ENCODE data around the gene INPP5A.

INPP5A gene

DNA sequence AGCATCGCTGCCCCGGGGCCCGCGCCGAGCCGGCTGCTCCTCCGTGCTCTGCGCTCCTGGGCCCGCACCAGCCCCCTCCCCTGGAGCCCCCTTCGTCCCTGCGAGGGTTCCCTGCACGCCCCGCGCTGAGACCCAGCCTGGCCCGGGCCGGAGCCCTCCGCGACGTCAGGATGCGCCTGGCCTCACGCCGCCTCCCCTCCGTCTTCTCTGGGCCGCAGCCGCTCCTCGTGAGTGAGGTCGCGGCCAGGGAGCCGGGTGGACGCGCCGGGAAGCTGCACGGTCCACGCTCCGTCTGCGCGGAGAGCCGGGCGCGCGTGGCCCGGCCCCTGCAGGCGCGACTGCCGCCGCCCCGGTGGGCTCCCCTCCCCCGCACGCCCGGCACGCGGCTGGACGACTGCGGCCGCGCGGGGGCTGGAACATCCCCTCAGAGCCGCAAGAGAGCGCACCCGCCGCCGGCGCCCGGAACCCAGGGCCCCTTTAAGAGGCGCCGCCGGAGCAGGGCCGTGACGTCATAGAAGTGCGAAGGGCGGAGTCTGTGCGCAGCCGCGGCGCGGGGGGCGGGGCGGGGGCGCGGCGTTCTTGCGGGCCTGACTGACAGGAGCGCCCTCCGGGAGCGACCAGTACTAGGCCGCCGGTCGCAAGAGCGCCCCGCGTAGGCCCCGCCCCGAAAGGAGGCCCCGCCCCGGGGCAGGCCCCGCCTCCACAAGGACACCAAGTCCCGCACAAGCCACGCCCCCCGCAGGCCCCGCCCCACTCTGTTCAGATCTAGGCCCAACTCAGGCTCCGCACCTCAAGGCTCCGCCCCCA lies 507 bp upstream of the INPP5A start:
- ATAC-seq, result peak; percentile 87 to 88

DNA sequence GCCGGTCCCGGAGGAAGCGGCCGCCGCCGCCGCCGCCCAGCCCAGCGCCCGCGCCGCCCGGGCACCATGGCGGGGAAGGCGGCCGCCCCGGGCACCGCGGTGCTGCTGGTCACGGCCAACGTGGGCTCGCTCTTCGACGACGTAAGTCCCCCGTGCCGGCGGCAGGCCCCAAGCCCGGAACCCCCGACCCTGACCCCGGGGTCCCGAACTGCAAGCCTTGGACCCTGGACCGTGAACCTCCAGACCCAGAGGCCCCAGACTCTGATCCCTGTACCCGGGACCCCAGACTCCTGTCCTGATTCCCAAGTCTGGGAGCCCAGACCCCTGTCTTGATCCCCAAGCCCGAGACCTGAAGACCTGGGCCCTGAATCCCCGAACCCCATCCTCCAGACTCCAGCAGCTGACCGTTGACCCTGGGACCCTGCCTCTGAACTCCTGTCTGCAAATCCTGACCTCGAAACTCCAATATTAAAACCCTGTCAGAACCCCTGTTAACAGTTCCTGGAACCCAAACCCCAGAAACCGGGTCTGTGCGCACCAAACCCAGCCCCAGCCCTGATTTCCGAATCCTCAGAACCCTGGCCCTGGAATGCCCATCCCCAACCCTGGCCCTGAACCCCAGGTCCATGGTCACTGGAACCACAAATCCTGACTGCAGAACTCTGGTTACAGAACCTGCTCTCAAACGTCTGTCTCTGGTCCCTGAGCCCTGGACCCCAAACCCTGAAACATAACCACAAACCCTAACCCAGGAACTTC lies 623 bp downstream of the INPP5A start:
- ATAC-seq, result no peak

DNA sequence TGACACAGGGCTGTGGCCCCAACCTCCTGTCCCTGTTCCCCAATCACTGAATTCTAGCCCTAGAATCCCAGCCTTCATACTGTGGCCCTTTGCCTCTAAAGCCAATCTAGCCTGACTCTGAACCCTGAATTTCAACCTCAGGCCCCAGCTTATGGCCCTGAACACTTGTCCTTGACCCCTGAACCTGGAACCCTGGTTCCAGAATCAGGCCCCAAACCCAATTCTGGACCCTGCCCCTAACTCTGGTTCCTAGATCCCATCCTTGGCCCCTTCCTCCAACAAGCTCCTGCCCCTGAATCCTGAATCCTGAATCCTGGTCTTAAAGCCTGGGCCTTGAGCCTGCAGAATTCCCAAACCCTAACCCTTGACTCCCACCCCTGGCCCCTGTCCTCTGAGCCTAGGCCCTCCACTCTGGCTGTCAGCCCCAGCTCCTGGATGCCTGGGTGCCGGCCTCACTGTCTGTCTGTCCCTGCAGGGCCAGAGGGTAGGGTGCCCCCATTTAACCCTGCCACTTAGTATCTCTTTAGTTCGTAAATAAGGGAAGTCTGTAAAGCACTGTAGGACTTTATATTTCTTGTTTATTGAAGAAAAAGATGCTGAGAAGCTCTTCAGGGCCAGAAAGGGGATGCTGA lies 1.3 kb downstream of the INPP5A start:
- ATAC-seq, result no peak

DNA sequence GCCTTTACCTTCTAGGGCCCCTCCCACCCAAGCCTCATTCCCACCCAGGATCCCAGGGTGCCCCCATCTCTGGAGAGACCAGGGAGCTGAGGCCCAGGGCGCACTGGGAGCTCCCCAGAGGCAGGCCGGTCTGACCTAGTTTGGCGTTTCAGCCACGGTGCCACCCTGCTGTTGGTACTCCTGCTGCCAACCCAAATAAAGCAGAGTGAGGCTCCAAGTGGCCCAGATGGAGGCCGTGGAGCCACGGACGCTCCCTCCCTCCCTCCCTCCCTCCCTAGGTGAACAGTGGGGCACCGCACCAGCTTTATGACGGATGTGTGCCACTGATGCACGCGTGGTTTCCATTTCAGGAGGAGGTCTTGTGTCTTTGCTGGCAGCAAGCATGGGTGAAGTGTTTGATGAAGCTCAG lies 1.8 kb downstream of the INPP5A start:
- no peak for ATAC-seq

DNA sequence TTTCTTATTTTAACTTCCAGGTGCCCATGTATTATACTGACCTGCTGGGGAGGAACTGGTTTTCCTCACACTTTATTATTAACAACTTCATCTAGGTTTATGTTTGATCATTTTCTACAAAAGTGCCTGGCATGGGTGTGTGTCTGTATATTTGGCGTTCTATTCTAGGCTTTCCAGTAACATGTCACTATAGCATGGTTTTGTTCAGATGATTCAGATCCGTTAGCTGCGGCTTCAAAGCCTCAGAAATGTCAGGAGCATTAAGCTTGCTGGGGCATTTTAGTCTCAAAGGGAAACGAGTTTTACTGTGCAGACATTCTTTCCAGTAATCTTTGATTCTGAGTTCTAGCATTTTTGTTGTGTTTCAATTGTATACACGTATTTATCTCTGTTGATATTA lies 2.3 kb downstream of the INPP5A start:
- peak in 1 of 2 donors; percentile 14 for ATAC-seq

DNA sequence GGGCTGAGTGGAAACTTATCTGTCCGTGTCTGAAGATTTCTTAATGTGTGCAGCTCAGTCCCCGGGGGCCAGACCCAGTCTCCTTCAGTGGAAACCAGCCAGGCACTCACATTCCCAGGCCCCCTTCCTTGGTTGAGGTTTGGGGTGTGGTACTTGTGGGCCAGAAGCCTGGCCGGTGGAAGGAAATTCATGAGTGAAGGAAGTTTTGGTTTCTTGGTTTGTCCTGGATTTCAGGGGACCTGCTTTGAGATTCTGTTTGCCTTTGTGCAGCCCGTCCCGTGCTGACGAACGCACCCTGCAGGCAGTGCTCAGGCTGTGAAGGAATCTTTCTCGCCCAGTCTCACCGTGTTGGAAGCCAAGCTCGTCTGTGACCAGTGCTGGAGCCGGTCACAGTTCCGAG lies 2.9 kb downstream of the INPP5A start:
- ATAC-seq, result no peak

DNA sequence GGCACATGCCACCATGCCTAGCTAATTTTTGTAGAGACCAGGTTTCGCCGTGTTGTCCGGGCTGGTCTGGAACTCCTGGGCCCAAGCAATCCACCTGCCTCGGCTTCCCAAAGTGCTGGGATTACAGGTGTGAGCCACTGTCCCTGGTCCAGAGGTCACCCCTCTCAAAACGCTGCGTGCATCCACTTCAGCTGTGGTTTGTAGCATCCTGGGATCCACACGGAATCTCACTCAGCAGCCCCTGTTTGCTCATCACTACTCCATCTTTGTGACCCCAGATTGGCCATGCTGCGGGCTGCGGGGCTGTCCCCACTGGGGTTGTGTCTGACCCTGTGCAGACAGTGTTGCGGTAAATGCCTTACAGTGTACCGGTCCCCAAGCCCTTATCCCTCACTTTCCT lies 3.5 kb downstream of the INPP5A start:
- ATAC-seq, result no peak

DNA sequence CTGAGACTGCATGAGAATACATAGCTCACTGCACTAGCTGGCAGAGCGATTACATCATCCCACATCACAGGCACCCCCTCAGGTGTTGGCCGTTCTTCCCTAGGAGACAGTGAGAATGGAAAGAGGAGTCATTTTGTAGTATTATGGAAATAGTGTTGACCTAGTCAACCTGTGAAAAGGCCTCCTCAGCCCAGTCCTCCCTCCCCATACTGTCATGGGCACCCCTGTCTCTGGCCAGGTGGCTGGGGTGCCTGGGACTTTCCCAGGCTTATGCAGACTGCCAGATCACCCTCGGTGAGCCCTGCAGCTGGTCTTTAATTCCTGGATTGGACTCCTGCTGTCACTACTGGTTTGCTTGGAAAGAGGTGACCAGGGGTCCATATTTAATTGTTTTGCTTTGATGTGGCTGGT lies 4.0 kb downstream of the INPP5A start:
- no peak for ATAC-seq

DNA sequence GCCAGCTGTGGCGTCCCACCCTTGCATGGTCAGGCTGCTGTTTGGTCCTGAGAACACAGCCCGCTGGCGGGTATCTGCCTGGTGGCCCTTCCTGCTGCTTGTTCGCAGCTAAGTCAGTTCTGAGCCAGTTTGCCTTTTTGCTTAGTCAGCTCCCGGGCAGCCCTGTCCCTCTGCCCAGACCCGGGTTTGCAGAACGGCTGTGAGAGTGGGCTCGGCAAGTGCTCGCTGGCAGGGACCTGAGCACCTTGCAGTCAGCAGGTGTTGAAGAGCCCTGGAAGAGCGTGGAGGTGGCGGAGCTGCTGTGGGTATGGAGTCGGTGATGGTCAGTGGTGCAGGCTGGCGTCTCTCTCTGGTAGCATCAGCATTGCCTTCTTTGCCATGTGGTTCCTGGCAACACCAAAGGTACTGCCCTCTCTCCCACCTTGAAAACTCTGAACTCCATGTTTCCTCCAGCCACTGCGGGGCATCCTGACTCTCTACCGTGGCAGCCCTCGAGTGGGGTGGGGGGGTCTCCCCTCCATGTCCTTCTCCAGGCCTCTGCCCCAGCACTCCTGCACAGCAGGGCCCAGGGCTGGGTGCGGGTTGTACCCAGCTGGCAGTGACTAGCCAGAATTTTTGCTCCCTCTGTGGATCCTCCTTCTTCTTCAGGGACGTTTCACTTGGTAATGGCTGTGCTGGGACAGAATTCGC lies 4.6 kb downstream of the INPP5A start:
- no peak for ATAC-seq

DNA sequence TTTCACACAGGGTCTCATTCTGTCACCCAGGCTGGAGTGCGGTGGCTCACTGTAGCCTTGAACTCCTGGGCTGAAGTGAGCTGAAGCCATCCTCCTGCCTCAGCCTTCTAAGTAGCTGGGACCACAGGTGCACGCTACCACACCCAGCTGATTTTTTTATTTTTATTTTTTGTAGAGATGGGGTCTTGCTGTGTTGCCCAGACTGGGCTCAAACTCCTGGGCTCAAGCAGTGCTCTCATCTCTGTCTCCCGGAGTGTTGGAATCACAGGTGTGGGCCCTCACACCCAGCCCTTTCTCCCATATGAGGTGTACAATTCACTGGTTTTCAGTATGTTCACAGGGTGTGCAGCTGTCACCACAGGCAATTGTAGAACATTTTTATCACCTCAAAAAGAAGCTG lies 5.2 kb downstream of the INPP5A start:
- no peak for ATAC-seq

DNA sequence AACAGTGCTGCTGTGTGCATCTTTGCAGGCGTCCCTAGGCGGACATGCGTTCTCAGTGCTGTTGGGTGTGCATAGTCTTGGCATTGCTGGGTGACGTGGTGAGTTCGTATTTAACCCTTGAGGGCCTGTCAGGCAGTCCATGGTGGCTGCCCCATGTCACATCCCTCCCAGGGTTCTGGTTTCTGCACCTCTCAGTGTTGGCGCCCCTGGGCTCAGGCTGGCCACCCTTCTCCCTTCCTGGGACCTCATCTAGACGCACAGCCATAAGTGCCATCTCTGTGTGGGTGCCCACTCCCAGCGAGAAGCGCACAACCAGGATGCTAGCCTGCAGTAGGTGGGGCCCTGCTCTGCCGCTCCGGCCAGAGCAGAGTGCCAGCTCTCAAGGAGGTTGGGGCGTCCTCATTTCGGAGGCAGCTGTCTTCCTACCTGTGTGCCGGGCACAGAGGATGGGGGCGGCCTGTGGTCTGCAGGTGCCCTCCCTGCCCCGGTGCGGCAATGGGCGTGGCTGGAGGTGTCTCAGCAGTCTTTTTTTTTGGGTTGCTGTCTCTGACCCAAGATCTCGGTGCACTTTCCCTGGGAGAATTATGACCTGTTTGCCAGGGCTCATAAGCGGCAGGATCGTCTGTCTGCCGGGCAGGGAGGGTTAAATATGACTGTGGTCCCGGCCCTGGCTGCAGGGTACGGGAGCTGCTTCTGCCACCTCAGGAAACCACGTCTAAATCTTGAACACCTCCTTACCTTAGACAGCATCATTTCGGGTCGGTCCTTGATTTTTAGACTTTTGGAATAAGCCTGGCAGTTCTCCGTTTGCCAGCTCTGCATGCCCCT lies 6.5 kb downstream of the INPP5A start:
- no peak for ATAC-seq

DNA sequence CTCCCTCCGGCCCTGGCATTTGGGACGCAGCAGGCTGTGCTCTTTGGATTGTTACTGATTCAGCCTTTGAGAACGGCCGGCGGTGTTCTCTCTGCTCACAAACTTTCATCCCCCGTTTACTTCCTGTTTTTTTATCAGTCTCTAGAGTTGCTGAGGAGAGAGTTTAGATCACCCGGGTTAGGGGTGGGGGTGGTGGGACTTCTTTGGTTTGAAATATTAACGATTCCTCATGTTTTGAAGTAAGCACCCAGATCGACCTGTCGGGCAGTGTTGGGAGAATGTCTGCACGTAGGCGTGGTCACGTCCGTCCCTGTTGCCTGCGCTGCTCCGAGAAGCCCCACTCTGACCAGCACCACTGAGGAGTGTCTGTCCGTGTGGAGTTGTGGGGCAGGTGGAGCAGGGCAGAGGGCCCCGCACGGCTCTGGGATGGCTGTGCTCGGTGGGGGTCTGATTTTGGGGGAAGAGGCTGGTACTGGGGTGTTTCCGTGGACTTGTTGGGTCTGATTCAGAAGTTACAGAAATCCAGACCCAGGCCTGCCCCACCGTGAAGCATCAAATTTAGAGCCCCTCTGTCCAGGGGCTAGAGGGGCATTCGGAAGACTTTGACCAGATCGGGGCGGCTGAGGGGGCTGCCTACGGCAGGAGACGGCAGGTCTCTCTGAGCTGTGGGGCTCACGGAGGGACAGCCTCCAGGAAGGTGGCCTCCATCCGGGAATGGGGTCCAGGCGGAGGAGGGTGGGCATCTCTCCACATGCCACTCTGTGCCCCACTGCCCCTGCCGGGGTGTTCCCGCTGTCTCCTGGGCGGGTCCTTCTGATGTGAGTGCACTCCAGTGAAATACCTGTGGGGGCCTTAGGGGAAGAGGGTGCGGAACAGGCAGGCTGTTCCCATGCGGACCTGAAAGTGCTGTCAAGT lies 7.4 kb downstream of the INPP5A start:
- ATAC-seq, result no peak

DNA sequence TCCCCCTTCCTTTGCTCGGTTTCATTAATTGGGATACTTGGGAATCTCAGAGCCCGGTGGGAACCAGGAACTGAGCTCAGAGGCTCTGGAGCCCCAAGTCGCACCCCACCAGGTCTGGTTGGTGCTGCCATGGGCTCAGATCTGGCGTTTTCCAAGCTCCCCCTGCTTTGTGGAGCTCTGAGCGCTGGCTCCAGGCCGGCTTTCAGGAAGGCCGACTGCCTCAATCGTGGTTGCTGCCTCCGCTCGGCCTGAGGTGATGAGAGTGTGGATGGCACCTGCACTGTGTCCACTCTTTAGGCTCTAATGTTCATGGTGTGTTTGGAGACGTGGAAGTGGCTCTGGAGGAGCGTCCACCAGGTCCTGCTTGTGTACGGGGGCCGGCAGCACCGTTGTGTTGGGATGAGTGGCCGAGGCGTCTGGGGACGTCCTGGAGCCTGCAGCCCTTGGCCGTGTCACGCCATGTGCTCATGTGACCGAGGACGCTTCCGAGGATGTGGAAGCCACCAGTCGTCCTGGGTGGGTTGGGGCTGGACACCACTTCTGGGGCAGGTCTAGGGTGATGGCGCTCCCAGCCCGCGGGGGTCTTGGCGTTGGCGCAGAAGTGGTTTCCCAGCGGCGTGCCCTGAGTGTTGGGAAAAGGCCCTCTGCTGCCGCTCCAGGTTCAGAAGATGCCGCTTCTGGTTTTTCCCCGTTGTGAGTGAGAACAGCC lies 8.2 kb downstream of the INPP5A start:
- ATAC-seq, result no peak

DNA sequence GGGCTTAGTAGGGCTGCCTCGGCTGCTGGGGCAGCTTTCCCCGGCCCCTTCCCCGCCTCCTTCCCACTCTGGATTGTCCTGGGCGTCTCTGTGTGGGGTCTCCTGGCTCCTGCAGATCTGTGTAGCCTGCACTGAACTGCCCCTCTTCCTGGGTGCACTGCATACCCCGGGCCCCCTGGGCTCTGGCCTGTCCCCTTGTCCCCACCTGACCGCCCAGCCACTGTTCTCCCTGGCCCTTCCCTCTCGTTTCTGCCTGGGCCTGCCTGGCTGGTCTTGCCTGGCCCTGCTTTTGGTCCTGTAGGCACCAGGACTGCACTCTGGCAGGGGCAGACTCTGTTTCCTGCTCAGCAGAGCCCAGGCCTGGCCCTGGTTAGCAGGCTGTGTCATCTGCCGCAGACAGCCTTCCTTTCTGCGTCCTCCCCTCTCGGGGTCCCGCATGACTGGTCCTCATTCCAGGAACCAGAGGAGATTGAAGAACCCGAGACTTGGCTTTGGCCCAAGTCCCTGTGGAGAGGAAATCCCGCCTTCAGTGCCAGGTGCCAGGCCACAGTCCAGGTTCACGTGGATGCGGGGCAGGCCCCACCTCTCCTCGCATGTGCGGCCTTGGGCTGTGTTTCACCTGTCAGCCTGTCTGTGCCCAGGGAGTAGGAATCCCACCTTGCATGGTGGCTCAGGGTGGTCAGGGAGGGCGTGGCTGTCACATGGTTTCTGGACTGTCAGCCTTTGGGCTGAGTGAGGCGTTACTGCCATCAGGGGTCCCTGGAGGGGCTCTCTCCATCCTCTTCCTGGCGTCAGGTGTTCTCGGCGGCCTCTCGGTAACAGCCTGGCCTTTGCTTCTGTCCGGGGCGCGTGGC lies 9.2 kb downstream of the INPP5A start:
- no peak for ATAC-seq

DNA sequence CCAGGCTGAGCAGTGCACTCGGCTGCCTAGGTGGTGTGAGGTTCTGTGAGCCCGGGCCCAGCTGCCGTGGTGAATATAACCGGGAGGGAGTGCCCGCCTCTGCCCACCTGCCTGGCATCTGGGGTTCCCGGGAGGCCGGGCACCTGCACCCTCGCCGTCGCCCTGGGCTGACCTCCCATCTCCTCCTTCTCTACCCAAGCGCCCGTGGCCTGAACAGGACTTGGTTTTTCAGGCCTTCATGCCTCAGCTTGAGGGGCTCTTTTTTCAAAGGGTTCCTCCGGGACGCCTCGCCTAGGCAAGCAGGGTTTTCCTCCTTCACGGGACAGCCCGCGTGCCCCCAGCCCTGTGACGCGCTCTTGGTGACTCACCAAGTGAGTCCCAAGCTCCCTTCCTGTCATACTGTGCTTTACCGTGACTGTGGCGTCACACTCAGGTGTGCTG lies 9.9 kb downstream of the INPP5A start:
- ATAC-seq, result peak; percentile 57 to 72

DNA sequence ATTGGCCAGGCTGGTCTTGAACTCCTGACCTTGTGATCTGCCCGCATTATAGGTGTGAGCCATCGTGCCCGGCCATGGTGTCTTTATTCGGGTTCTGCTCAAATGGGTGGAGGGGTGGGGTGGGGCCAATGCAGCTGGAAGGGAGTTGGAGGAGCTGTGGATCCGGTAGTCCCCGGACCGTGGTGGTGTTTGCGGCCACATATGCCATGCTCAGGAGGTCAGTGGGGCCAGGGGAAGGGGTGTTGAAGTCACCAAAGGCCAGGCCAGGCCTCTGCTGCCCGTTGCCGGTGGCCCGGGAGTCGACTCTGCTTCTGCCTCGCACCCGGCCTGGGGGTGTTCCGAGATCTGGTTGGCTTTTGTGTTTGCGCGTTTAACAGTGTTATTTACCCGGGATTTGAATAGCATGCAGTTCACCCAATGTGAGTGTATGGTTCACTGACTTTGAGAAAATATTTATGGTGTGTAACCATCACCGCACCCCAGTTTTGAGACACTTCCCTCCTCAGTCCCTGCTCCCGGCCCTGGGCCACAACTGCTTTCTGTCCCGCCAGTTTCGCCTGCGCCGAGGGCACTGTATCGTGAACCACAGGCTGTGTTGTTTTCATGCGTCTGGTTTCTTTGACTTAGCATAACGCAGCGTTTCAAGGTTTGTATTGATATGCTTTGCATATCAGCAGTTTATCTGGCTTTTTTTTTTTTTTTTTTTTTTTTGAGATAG lies 10.7 kb downstream of the INPP5A start:
- no peak for ATAC-seq

DNA sequence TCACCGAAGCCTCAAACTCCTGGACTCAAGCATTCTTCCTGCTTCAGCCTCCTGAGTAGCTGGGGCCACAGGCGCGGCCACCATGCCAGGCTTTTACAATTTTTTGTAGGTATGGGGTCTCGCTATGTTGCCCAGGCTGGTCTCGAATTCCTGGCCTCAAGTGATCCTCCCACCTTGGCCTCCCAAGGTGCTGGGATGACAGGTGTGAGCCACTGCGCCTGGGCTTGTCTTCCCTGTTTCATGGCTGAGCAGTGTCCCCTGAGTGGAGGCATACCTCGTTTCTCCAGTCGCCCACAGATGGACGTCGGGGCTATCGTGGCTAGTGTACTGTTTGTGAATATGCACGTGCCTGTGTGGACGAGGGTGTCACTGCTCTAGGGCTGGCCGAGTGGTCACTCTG lies 11.3 kb downstream of the INPP5A start:
- no peak for ATAC-seq

DNA sequence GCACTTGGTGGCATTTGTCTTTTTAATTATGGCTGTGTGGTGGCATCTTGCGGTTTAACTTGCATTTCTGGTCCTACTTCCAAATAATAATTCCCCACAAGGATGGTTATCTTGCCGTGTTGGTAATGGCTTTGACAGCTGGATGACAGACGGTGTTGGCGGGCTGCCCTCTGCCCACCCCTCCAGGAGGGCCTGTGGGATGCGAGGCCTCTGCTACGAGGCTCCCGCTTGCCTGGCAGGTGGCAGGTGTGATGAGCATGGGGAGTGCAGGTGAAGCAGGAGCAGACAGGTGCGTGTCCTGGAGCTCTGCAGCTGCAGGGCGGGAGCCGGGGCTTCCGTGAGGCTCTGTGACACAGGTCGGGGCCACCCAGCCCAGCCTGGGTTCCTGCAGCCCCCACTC lies 11.8 kb downstream of the INPP5A start:
- no peak for ATAC-seq
